Transverse colon (tissue), 3 donors: Measurements from ENCODE around the gene TLK1.

Experiments
- CTCF ChIP-seq, 5 experiments: fragments of 200-600 bp in 3 of 5; fragments of 450-650 bp in 2 of 5; sonication (generic) in 3 of 5; IDR thresholded peaks; 1 replicate in 2 of 5; 2 replicates in 3 of 5; pipeline ENCODE4 v1.5.1; 2016 to 2017; ENCODE audit warnings: antibody characterized with exemption in 5 of 5, inconsistent platforms in 3 of 5, mild to moderate bottlenecking in 2 of 5, moderate library complexity in 1 of 5
- EP300 ChIP-seq: sonication (generic); formaldehyde crosslinking; IDR thresholded peaks from one replicate; pipeline ENCODE4 v1.6.1; 2017; ENCODE audit warnings: antibody characterized with exemption, low read depth

GRCh38 chr2:171169839-171170238, 9.1 kb upstream of the TLK1 start:
- TF ChIP-seq EP300 (no peak), CTCF (IDR thresholded peaks at IDR 0.05) (no peak)
